DMS 273 treated with DMSO at 0.1 percent for 48 hours (cell line): ENCODE measurements around the gene HOOK2.

Source experiments
- DNase-seq: peaks from one replicate; lab custom pipeline; 2025; lab: John Stamatoyannopoulos, UW

The HOOK2 gene

GRCh38 chr19:12794196-12794941 is 19.0 kb upstream of the HOOK2 start:
- DNase-seq, result no peak

GRCh38 chr19:12793290-12794195 is 18.2 kb upstream of the HOOK2 start:
- DNase-seq, result peak; percentile 78

- DNase-seq, result no peak
Measured at GRCh38 chr19:12792853-12793289, 17.5 kb upstream of the HOOK2 start.

GRCh38 chr19:12792051-12792852 is 16.9 kb upstream of the HOOK2 start:
- no peak for DNase-seq

- peak; percentile 86 for DNase-seq
Measured at GRCh38 chr19:12791345-12792050, 16.1 kb upstream of the HOOK2 start, which contains the start of gene JUNB. JUNB (plus strand) TSS chr19:12791486; CDS start chr19:12791772, 286 bp downstream.

- DNase-seq, result no peak
Measured at GRCh38 chr19:12790628-12791344, 15.4 kb upstream of the HOOK2 start.

GRCh38 chr19:12789904-12790619 is 14.7 kb upstream of the HOOK2 start:
- peak; percentile 92 for DNase-seq

- DNase-seq, result no peak
Measured at GRCh38 chr19:12789098-12789903, 13.9 kb upstream of the HOOK2 start.

- peak; percentile 75 for DNase-seq
Measured at GRCh38 chr19:12788682-12789097, 13.3 kb upstream of the HOOK2 start.

- peak; percentile 41 for DNase-seq
Measured at GRCh38 chr19:12788042-12788681, 12.8 kb upstream of the HOOK2 start.

GRCh38 chr19:12787458-12787857 is 12.1 kb upstream of the HOOK2 start:
- no peak for DNase-seq

GRCh38 chr19:12786952-12787351 is 11.6 kb upstream of the HOOK2 start:
- DNase-seq, result no peak

- DNase-seq, result no peak
Measured at GRCh38 chr19:12786141-12786870, 11.0 kb upstream of the HOOK2 start.

GRCh38 chr19:12785431-12786031 is 10.2 kb upstream of the HOOK2 start:
- no peak for DNase-seq

- DNase-seq, result no peak
Measured at GRCh38 chr19:12784871-12785430, 9.6 kb upstream of the HOOK2 start.

- DNase-seq, result no peak
Measured at GRCh38 chr19:12784394-12784870, 9.1 kb upstream of the HOOK2 start.

GRCh38 chr19:12783849-12784393 is 8.6 kb upstream of the HOOK2 start:
- no peak for DNase-seq
